CD4-positive, alpha-beta T cell treated with Interleukin-17A for 1 hour (primary cell): ENCODE data around the gene RXRB.

ENCODE experiments used
- DNase-seq: peaks from one replicate; pipeline ENCODE4 v3.0.0-alpha.2; 2020

RXRB gene

GRCh38 chr6:33174784-33175183 lies 25.7 kb downstream of the RXRB start:
- DNase-seq, result no peak

GRCh38 chr6:33173535-33174180 lies 26.8 kb downstream of the RXRB start:
- no peak for DNase-seq

- DNase-seq, result peak; percentile 13
Observed at GRCh38 chr6:33172688-33173534, 27.6 kb downstream of the RXRB start.

GRCh38 chr6:33171880-33172687 lies 28.4 kb downstream of the RXRB start:
- DNase-seq, result no peak

GRCh38 chr6:33171016-33171879 lies 29.2 kb downstream of the RXRB start:
- DNase-seq, result no peak

GRCh38 chr6:33170176-33171015 lies 30.1 kb downstream of the RXRB start:
- DNase-seq, result no peak

- no peak for DNase-seq
Observed at GRCh38 chr6:33169291-33170175, 30.9 kb downstream of the RXRB start.

GRCh38 chr6:33168639-33169038 lies 31.8 kb downstream of the RXRB start:
- no peak for DNase-seq

- no peak for DNase-seq
Observed at GRCh38 chr6:33168284-33168601, 32.2 kb downstream of the RXRB start.

- DNase-seq, result no peak
Observed at GRCh38 chr6:33167374-33168283, 32.8 kb downstream of the RXRB start.

GRCh38 chr6:33166811-33167210 lies 33.7 kb downstream of the RXRB start:
- DNase-seq, result no peak

- no peak for DNase-seq
Observed at GRCh38 chr6:33166363-33166762, 34.1 kb downstream of the RXRB start.

- DNase-seq, result no peak
Observed at GRCh38 chr6:33165581-33166258, 34.7 kb downstream of the RXRB start.

GRCh38 chr6:33164665-33165373 lies 35.6 kb downstream of the RXRB start:
- DNase-seq, result no peak

- DNase-seq, result no peak
Observed at GRCh38 chr6:33164176-33164575, 36.3 kb downstream of the RXRB start.

- no peak for DNase-seq
Observed at GRCh38 chr6:33163540-33163939, 36.9 kb downstream of the RXRB start.

GRCh38 chr6:33161354-33162331 lies 38.8 kb downstream of the RXRB start:
- peak; percentile 85 for DNase-seq
